Colonic mucosa (tissue), 4 donors: ENCODE results near the gene CLDN9. TPM values are rescaled to one million over a fixed set of nuclear protein-coding genes. Genes with fewer than 3 reads are reported as not detected.

Experiments
- DNase-seq: peaks from one replicate; pipeline ENCODE4 v3.0.0-alpha.2; 2020
- H3K27ac ChIP-seq: fragments of 200-600 bp; one replicate; pipeline ENCODE4 v1.8.0; 2021
- H3K27me3 ChIP-seq: fragments of 200-600 bp; one replicate; pipeline ENCODE4 v1.8.0; 2021
- H3K36me3 ChIP-seq: fragments of 200-600 bp; one replicate; pipeline ENCODE4 v1.8.0; 2021
- H3K4me1 ChIP-seq: fragments of 200-600 bp; one replicate; pipeline ENCODE4 v1.8.0; 2021; ENCODE audit warnings: mild to moderate bottlenecking
- H3K4me3 ChIP-seq: fragments of 200-600 bp; one replicate; pipeline ENCODE4 v1.8.0; 2021
- H3K9ac ChIP-seq, 2 donors: one replicate each; pipeline ENCODE4 v1.7.0; 2013; ENCODE audit warnings: control low read depth in 2 of 2, low read depth in 2 of 2, low read length in 2 of 2
- H3K9me3 ChIP-seq: fragments of 200-600 bp; one replicate; pipeline ENCODE4 v1.8.0; 2021
- CTCF ChIP-seq: fragments of 200-600 bp; IDR thresholded peaks from one replicate; pipeline ENCODE4 v1.8.0; 2022; ENCODE audit warnings: antibody characterized with exemption, mild to moderate bottlenecking
- intact Hi-C: fragments of 100-400 bp; cut with DNase I; formaldehyde crosslinking; loops from one replicate; pipeline ENCODE4 v1.14.1; 2022
- total RNA-seq, 2 donors: library from RNA; stranded (reverse); fragmentation: NEBNext Ultra II Directional in 1 of 2; extraction: Animal tissue kit (Norgen Biotek cat#: 25700) in 1 of 2; gene quantifications; one replicate each; pipeline ENCODE4 v1.2.1, GENCODE V29; 2021
- donor health status: healthy.
- donor health status: DM: no; HTN: no; CAD: no.
- donor health status: DM: no; HTN: no; CAD: no.

CLDN9 gene
- total RNA-seq, 2 donors from 2014 or later = 0.35 to 0.67 TPM

GRCh38 chr16:3038896-3039295, 26.2 kb downstream of the CLDN9 start:
- H3K27ac ChIP-seq = peak overlapping the region; percentile 57
- peaks cover 9% of the 10 kb centered on the region for H3K4me1 ChIP-seq
- H3K36me3 ChIP-seq = no peaks in the 10 kb centered on the region
- DNase-seq = peak; percentile 83
- intact Hi-C loops = no loop called here
- no peak for TF ChIP-seq CTCF
- no peak overlapping the region for H3K9ac ChIP-seq
- no peaks in the 10 kb centered on the region for H3K9me3 ChIP-seq
- H3K27me3 ChIP-seq = peaks cover 13% of the 10 kb centered on the region
- no peak overlapping the region for H3K4me3 ChIP-seq

- intact Hi-C loops = no loop called here
- Histone ChIP-seq H3K9me3 (no peaks in the 10 kb centered on the region), H3K4me3 (no peak overlapping the region), H3K27me3 (peaks cover 35% of the 10 kb centered on the region), H3K4me1 (peaks cover 13% of the 10 kb centered on the region), H3K36me3 (no peaks in the 10 kb centered on the region), H3K9ac (no peak overlapping the region), H3K27ac (no peak overlapping the region)
- TF ChIP-seq CTCF = no peak
- no peak for DNase-seq
These were observed 29.7 kb downstream of the CLDN9 start for GRCh38 chr16:3042376-3042775.

- intact Hi-C loops = no loop called here
- no peak overlapping the region for H3K9ac ChIP-seq
- DNase-seq = no peak
- peaks cover 42% of the 10 kb centered on the region for H3K27me3 ChIP-seq
- H3K36me3 ChIP-seq = no peaks in the 10 kb centered on the region
- no peak for TF ChIP-seq CTCF
- H3K27ac ChIP-seq = no peak overlapping the region
- no peak overlapping the region for H3K4me3 ChIP-seq
- H3K4me1 ChIP-seq = peaks cover 8% of the 10 kb centered on the region
- no peaks in the 10 kb centered on the region for H3K9me3 ChIP-seq
These were observed 32.0 kb downstream of the CLDN9 start for GRCh38 chr16:3044708-3045107.

- peak within 1 kb of the TSS in 1 of 2 donors; percentile 43 for H3K9ac ChIP-seq
- intact Hi-C loops = no loop called here
These were observed 33.3 kb downstream of the CLDN9 start, which contains the start of gene MMP25 for GRCh38 chr16:3045758-3046640. MMP25 (plus strand) TSS chr16:3046561; CDS start chr16:3046918, 357 bp downstream.

More at GRCh38 chr16:3045758-3046640, 33.3 kb downstream of the CLDN9 start, which contains the start of gene MMP25:
- no peaks in the 10 kb centered on the region for H3K9me3 ChIP-seq
- H3K4me3 ChIP-seq = peak within 1 kb of the TSS; percentile 27
- no peak for TF ChIP-seq CTCF
- H3K27me3 ChIP-seq = peaks cover 49% of the 10 kb centered on the region
- no peak within 1 kb of the TSS for H3K27ac ChIP-seq
- DNase-seq = no peak
- no peaks in the 10 kb centered on the region for H3K36me3 ChIP-seq
- H3K4me1 ChIP-seq = peaks cover 8% of the 10 kb centered on the region
